Stimulated activated CD4-positive, alpha-beta T cell treated with anti-CD3 and anti-CD28 coated beads, Interleukin-1b, Interleukin-23, amount 100 ng/mL, for 4 hours (primary cell): ENCODE measurements around the gene ZNHIT2.
A peak's percentile ranks its signal among the peaks of the same experiment; 100 is the strongest.

Source experiments
- DNase-seq, 2 donors: peaks; one replicate each; pipeline ENCODE4 v3.0.0-alpha.2; 2020; ENCODE audit warnings: low read depth in 2 of 2

ZNHIT2 gene

GRCh38 chr11:65104628-65105027, 12.9 kb downstream of the ZNHIT2 start:
- no peak for DNase-seq

GRCh38 chr11:65103476-65103875, 14.0 kb downstream of the ZNHIT2 start:
- no peak for DNase-seq

- DNase-seq, result no peak
Measured at GRCh38 chr11:65102142-65103095, 15.1 kb downstream of the ZNHIT2 start.

DNA sequence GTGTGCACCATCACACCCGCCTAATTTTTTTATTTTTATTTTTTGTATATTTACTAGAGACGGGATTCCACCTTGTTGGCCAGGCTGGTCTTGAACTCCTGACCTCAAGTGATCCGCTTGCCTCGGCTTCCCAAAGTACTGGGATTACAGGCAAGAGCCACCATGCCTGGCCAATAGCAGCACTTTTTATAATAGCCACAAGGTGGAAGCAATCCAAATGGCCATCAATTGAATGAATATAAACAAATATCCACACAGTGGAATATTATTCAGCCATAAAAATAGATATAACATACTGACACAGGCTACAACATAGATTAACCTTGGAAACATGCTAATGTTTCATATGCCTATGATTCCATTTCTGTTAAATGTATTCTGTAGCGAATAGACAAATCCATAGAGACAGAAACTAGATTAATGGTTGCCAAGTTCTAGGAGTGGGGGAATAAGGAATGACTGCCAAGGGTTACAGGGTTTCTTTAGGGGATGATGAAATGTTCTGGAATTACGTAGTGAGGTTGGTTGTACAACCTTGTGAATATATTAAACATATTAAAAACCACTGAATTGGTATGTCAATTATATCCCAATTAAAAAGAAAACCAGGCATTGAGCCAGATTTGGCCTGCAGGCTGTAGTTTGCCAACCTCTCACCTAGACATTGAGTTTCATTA, 16.7 kb downstream of the ZNHIT2 start:
- DNase-seq, result no peak

DNA sequence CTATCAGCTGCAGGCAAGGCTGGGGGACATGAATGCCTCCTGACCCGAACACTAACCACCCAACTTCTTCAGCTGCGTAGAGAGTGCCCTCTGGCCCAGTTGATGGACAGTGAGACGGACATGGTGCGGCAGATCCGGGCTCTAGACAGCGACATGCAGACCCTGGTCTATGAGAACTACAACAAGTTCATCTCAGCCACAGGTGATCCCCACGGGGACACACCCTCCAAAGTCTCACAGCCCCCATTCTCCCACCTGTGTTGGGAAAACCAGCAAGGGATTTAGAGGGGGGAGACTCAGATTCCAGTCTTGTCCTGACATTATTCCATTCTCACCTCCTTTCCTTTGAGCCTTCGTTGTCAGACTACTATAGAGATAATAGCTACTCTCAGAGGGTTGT, 20.6 kb downstream of the ZNHIT2 start:
- no peak for DNase-seq

DNA sequence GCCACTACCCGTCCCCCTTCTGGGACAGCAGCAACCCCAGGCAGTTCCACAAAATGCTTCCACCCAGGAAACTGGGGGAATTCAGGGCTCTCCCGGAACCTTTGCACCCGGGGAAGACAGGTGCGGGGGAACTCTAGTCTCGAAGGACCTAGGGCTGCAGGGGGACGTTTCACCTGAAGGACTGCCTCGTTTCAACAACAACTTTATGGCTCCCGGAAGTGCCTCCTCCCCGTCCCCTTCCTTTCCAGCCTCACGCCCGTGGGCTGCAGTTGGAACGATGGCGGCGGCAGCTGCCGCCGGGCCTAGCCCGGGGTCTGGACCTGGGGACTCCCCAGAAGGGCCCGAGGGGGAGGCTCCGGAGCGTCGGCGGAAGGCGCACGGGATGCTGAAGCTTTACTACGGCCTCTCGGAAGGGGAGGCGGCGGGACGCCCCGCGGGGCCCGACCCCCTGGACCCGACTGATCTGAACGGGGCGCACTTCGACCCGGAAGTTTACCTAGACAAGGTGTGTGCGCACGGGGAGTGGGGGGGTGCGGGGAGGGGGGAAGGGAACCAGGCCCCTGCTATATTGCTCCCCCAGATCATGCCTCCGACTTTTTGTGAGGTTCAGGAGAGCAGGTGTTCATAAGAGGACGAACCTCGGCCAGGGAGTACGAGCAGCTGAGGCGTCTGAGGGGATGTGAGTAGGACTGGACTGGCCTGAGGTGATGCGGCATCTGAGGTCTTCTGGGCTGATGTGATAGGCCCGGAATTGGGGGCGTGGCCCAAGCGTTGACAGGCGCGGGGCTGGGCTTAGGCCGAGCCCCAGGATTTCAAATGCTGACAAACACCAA, 21.3 kb downstream of the ZNHIT2 start, which contains the start of gene VPS51:
Gene VPS51 (plus strand): TSS at position 241 of the 833 bp plus-strand sequence. CDS start 37 bp downstream, at position 278.
- DNase-seq, result peak; percentile 73 to 76

DNA sequence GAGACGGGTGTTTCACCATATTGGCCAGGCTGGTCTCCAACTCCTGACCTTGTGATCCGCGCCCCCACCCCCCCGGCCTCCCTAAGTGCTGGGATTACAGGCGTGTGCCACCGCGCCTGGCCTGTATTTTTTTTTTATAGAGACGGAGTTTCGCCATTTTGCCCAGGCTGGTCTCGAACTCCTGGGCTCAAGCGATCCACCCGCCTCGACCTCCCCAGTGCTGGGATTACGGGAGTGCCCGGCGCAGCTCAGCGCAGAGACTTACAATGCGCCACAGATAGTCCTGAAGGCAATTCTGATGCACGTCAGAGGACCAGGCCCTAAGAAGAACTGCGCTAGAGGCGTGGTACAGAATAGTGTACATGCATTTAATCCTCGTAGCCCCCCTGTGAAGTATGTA, 22.1 kb downstream of the ZNHIT2 start:
- no peak for DNase-seq

GRCh38 chr11:65090628-65091027, 26.9 kb downstream of the ZNHIT2 start:
- no peak for DNase-seq

GRCh38 chr11:65089621-65090020, 27.9 kb downstream of the ZNHIT2 start:
- no peak for DNase-seq

DNA sequence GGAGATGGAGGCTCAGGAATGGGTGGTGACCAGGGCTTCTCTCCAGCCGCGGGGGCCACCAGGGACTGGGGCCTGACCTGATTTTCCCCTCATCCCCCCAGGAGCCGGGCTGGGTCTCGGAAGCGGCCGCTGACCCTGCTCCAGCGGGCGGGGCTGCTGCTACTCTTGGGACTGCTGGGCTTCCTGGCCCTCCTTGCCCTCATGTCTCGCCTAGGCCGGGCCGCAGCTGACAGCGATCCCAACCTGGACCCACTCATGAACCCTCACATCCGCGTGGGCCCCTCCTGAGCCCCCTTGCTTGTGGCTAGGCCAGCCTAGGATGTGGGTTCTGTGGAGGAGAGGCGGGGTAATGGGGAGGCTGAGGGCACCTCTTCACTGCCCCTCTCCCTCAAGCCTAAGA, 29.7 kb downstream of the ZNHIT2 start:
- no peak for DNase-seq

GRCh38 chr11:65087216-65087615, 30.3 kb downstream of the ZNHIT2 start:
- DNase-seq, result no peak

GRCh38 chr11:65086809-65087208, 30.7 kb downstream of the ZNHIT2 start:
- no peak for DNase-seq

DNA sequence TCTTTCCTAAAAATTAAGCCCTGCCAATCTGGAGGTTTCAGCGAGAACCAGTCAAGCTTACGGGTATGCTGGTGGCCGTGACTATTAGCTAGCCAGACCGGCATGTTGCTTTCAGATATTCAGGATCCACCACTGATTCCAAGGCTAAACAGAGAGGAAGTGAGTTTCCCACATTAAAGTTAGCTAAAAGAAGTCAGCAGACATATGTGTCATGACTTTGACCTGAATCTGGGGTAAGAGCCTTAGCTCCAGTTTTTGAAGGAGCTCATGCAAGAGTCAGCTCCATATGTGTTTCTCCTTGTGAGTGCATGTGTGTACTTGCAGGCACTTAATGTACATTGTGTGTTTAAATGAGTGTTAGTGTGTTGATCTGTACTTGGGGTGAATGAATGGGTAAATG, 32.1 kb downstream of the ZNHIT2 start:
- DNase-seq, result no peak

DNA sequence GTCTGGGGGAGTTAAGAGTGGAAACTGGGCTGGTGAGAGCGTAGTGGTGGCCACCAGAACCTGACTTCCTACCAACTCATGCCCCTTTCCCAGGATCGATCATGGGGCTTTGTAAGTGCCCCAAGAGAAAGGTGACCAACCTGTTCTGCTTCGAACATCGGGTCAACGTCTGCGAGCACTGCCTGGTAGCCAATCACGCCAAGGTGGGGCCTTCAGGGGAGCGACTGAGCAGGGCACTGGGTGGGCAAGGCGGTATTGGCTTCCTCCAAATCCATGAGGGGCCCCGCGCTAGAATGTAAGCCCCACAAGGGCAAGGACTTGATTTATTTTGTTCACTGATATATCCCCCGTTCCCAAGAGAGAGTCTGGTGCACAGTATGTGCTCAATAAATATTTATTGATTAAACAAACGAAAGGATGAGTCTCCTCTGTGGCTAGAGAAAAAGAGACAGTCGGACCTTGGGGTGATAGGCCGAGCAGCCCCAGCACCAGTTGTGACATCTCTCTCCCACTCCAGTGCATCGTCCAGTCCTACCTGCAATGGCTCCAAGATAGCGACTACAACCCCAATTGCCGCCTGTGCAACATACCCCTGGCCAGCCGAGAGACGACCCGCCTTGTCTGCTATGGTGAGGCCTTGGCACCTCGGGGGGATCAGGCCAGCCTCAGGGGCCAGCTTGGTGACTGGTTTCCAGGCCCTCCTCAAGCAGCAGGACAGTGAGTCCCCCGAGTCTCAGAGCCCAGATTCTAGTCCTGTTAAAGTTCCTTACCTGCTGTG, 32.7 kb downstream of the ZNHIT2 start:
- no peak for DNase-seq

DNA sequence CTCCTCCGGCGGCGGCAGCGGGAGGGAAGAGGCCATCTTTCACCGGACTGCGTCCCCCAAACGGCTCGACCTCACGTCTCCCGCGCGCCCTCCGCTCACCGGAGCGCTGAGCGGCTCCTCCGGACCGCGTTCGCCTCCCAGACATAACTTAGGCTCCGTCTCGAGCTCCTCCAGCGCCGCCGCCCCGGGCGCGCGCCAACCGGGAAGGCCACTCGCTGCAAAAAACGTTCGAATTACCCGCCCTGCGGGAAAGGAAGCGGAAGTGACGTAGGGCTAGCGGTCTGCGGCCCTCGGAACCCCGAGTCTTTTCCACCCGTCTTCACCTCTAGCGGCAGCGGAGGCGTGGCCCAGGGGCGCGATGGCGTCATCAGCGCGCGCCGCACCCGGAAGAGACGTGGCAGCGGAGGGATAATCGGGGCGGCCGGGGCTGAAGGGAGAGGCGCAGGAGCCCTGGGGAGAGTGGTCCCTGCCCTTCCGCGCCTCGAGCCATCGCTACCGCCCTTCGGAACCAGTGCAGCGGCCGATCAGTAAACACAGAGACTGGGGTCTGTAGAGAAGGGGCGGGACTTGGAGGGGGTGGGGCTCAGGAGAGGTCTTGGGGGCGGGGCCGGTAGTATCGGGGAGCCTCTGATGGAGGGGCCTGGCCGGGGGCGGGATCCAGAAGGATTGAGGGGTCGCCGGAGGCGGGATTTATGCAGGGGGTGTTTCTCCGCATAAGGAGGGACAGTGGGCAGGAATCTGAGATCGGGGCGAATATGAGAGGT, 33.5 kb downstream of the ZNHIT2 start, which contains the start of the genes CDCA5 and ZFPL1:
Gene CDCA5 (minus strand): TSS at position 207 of the 764 bp plus-strand sequence. CDS start 62 bp downstream, at position 145.
Gene ZFPL1 (plus strand): TSS at position 389 of the 764 bp plus-strand sequence. CDS start 477 bp downstream, outside the sequence.
- peak; percentile 91 to 93 for DNase-seq

DNA sequence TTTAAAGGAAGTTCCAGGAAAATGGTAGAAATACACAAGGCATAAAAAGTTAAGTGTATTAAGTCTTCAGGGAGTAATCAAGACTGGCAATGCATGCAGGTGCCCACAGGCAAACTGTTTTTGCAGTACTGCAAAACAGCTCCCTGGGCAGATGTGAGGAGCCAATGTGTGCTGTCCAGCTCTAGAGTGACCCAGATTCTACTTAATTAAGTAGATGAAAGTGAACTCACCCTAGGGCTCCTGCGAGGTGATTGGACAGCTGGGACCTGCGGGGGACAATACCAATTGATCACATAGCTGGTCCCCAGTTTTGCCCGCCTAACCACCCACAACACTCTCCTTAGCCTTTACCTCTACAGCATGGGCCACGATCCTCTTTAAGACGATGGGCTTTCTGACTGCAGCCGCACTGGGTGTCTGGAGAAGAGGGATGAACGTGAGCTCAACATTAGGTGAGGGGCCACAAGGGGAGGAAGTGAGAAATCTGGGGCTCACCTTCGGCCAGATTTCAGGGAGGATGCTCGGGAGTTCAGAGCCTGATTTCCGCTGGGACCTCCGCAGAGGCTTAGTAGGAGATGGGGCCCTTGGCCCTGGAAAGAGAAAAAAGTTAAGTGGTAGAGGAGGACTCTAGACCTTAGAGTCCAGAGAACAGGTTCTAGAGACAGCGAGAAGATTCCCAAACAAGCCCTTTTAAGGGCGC, 34.2 kb downstream of the ZNHIT2 start:
- no peak for DNase-seq

DNA sequence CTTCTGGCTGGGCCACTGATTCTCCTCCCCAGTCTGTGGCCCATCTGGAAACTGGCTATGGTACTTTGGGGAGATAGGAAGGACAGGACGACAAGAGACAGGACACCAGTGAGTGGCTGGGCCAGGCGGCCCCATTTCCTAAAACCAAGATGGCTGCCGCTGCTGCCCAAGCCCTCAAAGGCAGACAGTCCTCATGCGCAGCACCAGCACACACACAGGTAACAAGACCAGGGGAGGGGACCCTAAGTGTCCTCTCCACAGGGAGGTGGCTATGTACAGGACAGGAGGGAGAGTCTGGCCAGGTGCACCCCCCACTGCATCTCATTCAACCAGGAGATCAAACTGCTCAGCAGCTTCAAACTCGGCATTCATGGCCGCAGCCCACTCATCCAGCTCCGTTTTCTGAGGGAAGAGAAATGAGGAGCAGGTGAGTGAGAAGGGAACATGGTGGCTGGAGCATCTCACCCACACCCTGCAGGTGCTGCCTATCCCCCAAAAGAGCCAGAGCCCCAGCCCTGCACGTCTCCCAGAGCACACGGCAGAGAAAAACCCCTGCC, 38.6 kb downstream of the ZNHIT2 start:
- no peak for DNase-seq

DNA sequence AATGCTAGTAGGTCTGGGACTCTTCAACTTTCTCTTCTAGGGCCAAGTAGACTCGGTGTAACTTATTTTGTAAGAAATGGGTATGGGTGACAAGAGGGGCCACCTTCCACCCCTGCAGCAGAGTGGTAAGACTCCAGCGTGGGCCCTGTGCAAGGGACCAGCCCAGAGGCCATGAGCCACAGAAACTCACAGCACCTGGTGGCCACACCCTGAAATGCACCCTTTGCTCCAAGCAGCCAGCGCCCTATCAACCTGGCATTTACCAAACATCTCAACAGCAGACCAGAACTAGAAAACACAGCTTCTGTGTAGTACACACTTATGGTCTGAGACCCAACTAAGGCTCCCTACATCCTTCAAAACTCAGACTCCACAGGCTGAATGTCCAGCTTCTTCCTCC, 39.4 kb downstream of the ZNHIT2 start:
- peak; percentile 55 to 74 for DNase-seq

DNA sequence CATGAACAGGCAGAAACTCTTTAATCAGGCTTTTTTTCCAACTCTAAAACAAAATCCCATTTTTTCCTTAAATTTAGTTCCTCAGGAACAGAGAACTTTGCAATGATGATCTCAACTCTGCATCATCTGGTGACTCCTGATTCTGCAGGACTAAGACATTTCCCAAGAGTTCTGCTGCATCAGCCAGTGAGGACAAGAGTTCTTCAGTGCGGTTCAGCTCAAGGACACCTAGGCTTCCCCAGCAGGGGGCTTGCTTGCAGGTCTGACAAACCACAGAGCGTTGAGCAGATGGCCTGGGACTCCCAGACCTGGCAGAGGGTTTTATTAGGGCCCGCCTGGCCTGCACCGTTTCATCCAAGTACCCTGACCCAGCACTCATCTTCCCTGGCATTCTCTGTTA, 40.0 kb downstream of the ZNHIT2 start:
- no peak for DNase-seq
